K562 (cell line): ENCODE data around the gene FMO5. TPM values are rescaled to one million over a fixed set of nuclear protein-coding genes. Genes with fewer than 3 reads are reported as not detected.

Experiments
- E2F1 ChIP-seq: sonication (generic); formaldehyde crosslinking; IDR thresholded peaks from 2 replicates; pipeline ENCODE4 v1.8.1; 2023; ENCODE audit warnings: mild to moderate bottlenecking, missing genetic modification reagents, moderate library complexity
- FOXK2 ChIP-seq, 2 experiments: fragments of 450-650 bp; IDR thresholded peaks in 1 of 2; conservative IDR thresholded peaks in 1 of 2; 2 replicates each; pipeline ENCODE4 v1.6.1; 2016; ENCODE audit warnings: low read depth in 2 of 2, mild to moderate bottlenecking in 1 of 2
- TARDBP ChIP-seq: fragments of 450-650 bp; IDR thresholded peaks from 2 replicates; pipeline ENCODE4 v1.6.1; 2016
- TSC22D4 ChIP-seq: fragments of 450-650 bp; IDR thresholded peaks from 2 replicates; pipeline ENCODE4 v1.6.1; 2016; ENCODE audit warnings: missing genetic modification characterization, missing biosample characterization, control low read depth
- polyA plus RNA-seq, 8 experiments: library from polyadenylated mRNA; depleted of rRNA in 4 of 8; stranded (reverse) in 5 of 8; unstranded in 3 of 8; fragments of >200 nt; fragmentation: Nextera tagmentation in 2 of 8; fragmentation: Illumina TruSeq in 1 of 8; extraction: Ambion mirVana in 2 of 8; extraction: Trizol in 1 of 8; gene quantifications; 2 replicates each; pipeline versions ENCODE4 v1.2.1 to v1.2.3, GENCODE V29; 2011 to 2014; ENCODE audit warnings: inconsistent platforms in 1 of 8, missing spikeins in 1 of 8
- total RNA-seq, 7 experiments: library from RNA; depleted of rRNA in 6 of 7; stranded (reverse); fragments of >200 nt in 6 of 7; fragmentation: Illumina TruSeq in 2 of 7; extraction: Trizol in 2 of 7; gene quantifications; 2 replicates each; pipeline versions ENCODE4 v1.2.1 to v1.2.3, GENCODE V29; 2011 to 2021; ENCODE audit warnings: low replicate concordance in 1 of 7
- TF ChIP-seq, protein P1 (sequence below): fragments of 200-800 bp; sonication (Bioruptor generic); IDR thresholded peaks from 2 replicates; pipeline ENCODE4 v1.6.1; 2016; ENCODE audit warnings: missing genetic modification characterization, missing compliant biosample characterization
- TF ChIP-seq, protein P2 (sequence below): fragments of 250-450 bp; sonication (Bioruptor Pico); IDR thresholded peaks from 2 replicates; pipeline ENCODE4 v1.6.1; 2021; ENCODE audit warnings: mild to moderate bottlenecking
- TF ChIP-seq, protein P3 (sequence below): fragments of 250-450 bp; sonication (Bioruptor Pico); IDR thresholded peaks from 2 replicates; pipeline ENCODE4 v1.8.0; 2021; ENCODE audit warnings: moderate library complexity, mild to moderate bottlenecking, inconsistent platforms

The FMO5 gene
- total and polyA plus RNA-seq, 9 of the 15 experiments (the other 6 are each of a cell fraction or from before 2014, with no cell fraction given), result 0.11 to 0.69 (median 0.19) TPM; not detected in 1

GRCh38 chr1:147213271-147213670 is 11.9 kb downstream of the FMO5 start (continued):
- TF ChIP-seq, protein P1, sequence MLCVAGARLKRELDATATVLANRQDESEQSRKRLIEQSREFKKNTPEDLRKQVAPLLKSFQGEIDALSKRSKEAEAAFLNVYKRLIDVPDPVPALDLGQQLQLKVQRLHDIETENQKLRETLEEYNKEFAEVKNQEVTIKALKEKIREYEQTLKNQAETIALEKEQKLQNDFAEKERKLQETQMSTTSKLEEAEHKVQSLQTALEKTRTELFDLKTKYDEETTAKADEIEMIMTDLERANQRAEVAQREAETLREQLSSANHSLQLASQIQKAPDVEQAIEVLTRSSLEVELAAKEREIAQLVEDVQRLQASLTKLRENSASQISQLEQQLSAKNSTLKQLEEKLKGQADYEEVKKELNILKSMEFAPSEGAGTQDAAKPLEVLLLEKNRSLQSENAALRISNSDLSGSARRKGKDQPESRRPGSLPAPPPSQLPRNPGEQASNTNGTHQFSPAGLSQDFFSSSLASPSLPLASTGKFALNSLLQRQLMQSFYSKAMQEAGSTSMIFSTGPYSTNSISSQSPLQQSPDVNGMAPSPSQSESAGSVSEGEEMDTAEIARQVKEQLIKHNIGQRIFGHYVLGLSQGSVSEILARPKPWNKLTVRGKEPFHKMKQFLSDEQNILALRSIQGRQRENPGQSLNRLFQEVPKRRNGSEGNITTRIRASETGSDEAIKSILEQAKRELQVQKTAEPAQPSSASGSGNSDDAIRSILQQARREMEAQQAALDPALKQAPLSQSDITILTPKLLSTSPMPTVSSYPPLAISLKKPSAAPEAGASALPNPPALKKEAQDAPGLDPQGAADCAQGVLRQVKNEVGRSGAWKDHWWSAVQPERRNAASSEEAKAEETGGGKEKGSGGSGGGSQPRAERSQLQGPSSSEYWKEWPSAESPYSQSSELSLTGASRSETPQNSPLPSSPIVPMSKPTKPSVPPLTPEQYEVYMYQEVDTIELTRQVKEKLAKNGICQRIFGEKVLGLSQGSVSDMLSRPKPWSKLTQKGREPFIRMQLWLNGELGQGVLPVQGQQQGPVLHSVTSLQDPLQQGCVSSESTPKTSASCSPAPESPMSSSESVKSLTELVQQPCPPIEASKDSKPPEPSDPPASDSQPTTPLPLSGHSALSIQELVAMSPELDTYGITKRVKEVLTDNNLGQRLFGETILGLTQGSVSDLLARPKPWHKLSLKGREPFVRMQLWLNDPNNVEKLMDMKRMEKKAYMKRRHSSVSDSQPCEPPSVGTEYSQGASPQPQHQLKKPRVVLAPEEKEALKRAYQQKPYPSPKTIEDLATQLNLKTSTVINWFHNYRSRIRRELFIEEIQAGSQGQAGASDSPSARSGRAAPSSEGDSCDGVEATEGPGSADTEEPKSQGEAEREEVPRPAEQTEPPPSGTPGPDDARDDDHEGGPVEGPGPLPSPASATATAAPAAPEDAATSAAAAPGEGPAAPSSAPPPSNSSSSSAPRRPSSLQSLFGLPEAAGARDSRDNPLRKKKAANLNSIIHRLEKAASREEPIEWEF (CRISPR knock-in tag), result no peak
- no peak for TF ChIP-seq TARDBP
- TF ChIP-seq, protein P2, sequence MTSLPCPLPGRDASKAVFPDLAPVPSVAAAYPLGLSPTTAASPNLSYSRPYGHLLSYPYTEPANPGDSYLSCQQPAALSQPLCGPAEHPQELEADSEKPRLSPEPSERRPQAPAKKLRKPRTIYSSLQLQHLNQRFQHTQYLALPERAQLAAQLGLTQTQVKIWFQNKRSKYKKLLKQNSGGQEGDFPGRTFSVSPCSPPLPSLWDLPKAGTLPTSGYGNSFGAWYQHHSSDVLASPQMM, result no peak
- TF ChIP-seq, protein P3, sequence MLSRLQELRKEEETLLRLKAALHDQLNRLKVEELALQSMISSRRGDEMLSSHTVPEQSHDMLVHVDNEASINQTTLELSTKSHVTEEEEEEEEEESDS (CRISPR knock-in tag), result no peak
- no peak for TF ChIP-seq TSC22D4
- no peak for TF ChIP-seq FOXK2 (conservative IDR thresholded peaks at IDR 0.05 in 1 of 2, IDR thresholded peaks at IDR 0.05 in 1 of 2; ENCODE audit: low read depth in 2 of 2)
- TF ChIP-seq E2F1 (CRISPR knock-in tag), result no peak
